Fibroblast of the aortic adventitia (primary cell): ENCODE results near the gene OCEL1. TPM values are rescaled to one million over a fixed set of nuclear protein-coding genes. Genes with fewer than 3 reads are reported as not detected.
"Not testable (repeated sequence)": the region's sequence is repeated elsewhere in the genome, so short reads cannot be mapped to it uniquely, and the experiment has no call there.

ENCODE experiments used
- DNase-seq: peaks from one replicate; pipeline ENCODE4 v3.0.0-alpha.2; 2010; ENCODE audit warnings: low read depth
- H3K4me3 ChIP-seq: 2 replicates; pipeline ENCODE4 v1.5.1; 2011; ENCODE audit warnings: low read depth, mild to moderate bottlenecking, control low read depth, low read length, moderate library complexity
- total RNA-seq: library from RNA; depleted of rRNA; stranded (reverse); fragments of >200 nt; gene quantifications from 2 replicates; pipeline ENCODE4 v1.2.3, GENCODE V29; 2012; ENCODE audit warnings: low replicate concordance
- TF ChIP-seq, protein P1 (sequence below): IDR thresholded peaks from 2 replicates; pipeline ENCODE4 v1.5.1; 2011; ENCODE audit warnings: mild to moderate bottlenecking, low read length, control low read depth, inconsistent platforms; ENCODE audit not compliant: insufficient read depth

Gene OCEL1
- total RNA-seq, 1 donor: 3.9 TPM

GRCh38 chr19:17185590-17185989 lies 40.4 kb upstream of the OCEL1 start:
- DNase-seq: no peak
- H3K4me3 ChIP-seq: no peak overlapping the region
- TF ChIP-seq, protein P1, sequence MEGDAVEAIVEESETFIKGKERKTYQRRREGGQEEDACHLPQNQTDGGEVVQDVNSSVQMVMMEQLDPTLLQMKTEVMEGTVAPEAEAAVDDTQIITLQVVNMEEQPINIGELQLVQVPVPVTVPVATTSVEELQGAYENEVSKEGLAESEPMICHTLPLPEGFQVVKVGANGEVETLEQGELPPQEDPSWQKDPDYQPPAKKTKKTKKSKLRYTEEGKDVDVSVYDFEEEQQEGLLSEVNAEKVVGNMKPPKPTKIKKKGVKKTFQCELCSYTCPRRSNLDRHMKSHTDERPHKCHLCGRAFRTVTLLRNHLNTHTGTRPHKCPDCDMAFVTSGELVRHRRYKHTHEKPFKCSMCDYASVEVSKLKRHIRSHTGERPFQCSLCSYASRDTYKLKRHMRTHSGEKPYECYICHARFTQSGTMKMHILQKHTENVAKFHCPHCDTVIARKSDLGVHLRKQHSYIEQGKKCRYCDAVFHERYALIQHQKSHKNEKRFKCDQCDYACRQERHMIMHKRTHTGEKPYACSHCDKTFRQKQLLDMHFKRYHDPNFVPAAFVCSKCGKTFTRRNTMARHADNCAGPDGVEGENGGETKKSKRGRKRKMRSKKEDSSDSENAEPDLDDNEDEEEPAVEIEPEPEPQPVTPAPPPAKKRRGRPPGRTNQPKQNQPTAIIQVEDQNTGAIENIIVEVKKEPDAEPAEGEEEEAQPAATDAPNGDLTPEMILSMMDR: no peak

DNA sequence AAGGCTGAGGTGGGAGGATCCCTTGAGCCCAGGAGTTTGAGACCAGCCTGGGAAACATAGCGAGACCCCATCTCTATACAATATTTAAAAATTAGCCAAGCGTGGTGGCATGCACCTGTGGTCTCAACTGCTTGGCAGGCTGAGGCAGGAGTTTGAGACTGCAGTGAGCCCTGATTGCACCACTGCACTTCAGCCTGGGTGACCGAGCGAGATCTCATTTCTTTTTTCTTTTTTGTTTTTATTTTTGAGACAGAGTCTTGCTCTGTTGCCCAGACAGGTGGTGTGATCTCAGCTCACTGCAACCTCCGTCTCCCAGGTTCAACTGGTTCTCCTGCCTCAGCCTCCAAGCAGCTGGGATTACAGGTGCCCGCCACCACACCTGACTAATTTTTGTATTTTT lies 34.3 kb upstream of the OCEL1 start:
- H3K4me3 ChIP-seq, DNase-seq: not testable (repeated sequence)

DNA sequence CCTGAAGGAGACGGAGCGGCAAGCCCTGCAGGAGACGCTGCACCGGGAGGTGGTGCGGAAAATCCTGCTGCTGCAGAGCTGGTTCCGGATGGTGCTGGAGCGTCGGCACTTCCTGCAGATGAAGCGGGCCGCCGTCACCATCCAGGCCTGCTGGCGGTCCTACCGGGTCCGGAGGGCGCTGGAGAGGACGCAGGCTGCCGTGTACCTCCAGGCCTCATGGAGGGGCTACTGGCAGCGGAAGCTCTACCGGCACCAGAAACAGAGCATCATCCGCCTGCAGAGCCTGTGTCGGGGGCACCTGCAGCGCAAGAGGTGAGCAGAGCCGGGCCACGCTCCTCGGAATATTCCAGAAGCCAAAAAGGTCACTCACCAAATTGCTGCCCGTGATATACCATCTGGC lies 33.3 kb upstream of the OCEL1 start:
- TF ChIP-seq, protein P1: no peak

GRCh38 chr19:17194608-17195007 lies 31.4 kb upstream of the OCEL1 start:
- DNase-seq: no peak
- TF ChIP-seq, protein P1: no peak
- no peak overlapping the region for H3K4me3 ChIP-seq

More for the DNA sequence above, 33.3 kb upstream of the OCEL1 start:
- no peak overlapping the region for H3K4me3 ChIP-seq
- DNase-seq: no peak

- DNase-seq: no peak
- TF ChIP-seq, protein P1: no peak
- no peak overlapping the region for H3K4me3 ChIP-seq
Observed at GRCh38 chr19:17195106-17195505, 30.9 kb upstream of the OCEL1 start.

DNA sequence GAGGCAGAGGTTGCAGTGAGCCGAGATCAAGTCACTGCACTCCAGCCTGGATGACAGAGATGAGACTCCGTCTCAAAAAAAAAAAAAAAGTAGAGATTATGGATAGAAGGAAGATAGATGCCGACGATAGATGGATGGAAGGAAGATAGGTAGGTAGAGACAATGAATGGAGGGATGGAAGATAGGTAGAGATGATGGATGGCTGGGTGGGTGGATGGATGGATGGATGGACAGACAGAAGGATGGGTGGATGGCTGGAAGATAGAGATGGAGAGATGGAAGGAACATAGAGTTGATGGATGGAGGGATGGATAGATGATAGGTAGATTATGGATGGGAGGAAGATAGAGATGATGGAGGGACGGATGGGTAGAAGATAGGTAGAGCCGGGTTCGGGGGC lies 29.4 kb upstream of the OCEL1 start:
- TF ChIP-seq, protein P1: no peak
- DNase-seq: no peak
- no peak overlapping the region for H3K4me3 ChIP-seq

DNA sequence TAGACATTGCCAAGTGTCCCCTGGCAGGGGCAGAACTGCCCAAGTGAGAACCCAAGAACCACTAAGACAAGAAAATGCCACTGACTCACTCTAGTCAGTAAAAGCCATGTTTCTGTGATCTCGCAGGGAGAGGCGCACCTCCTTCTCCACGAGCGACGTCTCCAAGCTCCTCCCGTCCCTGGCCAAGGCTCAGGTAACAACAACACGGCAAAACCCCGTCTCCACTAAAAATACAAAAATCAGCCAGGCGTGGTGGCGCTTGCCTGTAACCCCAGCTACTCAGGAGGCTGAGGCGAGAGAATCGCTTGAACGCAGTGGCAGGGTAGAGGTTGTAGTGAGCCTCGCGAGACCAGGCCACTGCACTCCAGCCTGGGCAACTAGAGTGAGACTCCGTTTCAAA lies 28.4 kb upstream of the OCEL1 start:
- TF ChIP-seq, protein P1: no peak
- H3K4me3 ChIP-seq: no peak overlapping the region
- DNase-seq: no peak
